ENCODE data around the gene NUP210. TPM values are rescaled to one million over a fixed set of nuclear protein-coding genes. Genes with fewer than 3 reads are reported as not detected.

Gene NUP210
- polyA plus RNA-seq, 1 experiment: 0.32 TPM

DNA sequence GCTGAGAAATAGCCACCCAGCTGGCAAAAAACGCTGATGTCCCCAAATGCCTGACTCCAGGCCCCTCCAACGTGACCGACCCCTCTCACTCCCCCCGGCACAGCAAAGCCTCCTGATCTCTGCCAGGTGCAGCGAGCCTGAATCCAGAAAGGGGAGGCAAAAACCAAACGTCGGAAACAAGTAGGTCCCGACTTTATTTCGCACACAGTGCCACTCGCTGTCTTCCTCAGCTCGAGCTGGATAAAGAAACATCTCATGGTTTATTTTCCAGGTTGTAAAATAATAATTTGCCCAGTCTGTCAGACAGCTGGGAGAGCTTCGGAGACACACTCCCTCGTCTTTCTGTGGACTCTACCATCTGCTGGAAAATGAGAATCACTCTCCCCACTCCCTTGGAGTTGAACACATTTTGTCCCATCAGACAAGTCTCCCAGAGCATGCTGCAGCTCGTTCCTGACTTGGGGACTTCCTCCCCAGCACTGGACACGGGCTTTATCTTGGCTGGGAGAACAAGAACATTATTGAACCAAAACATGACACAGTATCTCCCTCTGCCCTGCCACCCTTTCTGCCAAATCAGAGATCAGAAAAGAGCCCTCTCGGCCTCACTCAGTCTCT lies 142.8 kb downstream of the NUP210 start:
- Histone ChIP-seq H3K4me3 (ENCODE audit: low read depth, low read length) (no peak overlapping the region), H3K27me3 (ENCODE audit: control insufficient read depth, insufficient read depth, low read length) (peaks cover 19% of the 10 kb centered on the region), H3K36me3 (ENCODE audit: control insufficient read depth, insufficient read depth, low read length) (no peaks in the 10 kb centered on the region)
- no peak for DNase-seq (ENCODE audit: low read depth)
- ChIA-PET CTCF (no interaction called here), POLR2A (no interaction called here)
- TF ChIP-seq, protein P1, sequence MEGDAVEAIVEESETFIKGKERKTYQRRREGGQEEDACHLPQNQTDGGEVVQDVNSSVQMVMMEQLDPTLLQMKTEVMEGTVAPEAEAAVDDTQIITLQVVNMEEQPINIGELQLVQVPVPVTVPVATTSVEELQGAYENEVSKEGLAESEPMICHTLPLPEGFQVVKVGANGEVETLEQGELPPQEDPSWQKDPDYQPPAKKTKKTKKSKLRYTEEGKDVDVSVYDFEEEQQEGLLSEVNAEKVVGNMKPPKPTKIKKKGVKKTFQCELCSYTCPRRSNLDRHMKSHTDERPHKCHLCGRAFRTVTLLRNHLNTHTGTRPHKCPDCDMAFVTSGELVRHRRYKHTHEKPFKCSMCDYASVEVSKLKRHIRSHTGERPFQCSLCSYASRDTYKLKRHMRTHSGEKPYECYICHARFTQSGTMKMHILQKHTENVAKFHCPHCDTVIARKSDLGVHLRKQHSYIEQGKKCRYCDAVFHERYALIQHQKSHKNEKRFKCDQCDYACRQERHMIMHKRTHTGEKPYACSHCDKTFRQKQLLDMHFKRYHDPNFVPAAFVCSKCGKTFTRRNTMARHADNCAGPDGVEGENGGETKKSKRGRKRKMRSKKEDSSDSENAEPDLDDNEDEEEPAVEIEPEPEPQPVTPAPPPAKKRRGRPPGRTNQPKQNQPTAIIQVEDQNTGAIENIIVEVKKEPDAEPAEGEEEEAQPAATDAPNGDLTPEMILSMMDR (IDR thresholded peaks at IDR 0.05; ENCODE audit: insufficient read depth, low read depth, low read length): no peak

DNA sequence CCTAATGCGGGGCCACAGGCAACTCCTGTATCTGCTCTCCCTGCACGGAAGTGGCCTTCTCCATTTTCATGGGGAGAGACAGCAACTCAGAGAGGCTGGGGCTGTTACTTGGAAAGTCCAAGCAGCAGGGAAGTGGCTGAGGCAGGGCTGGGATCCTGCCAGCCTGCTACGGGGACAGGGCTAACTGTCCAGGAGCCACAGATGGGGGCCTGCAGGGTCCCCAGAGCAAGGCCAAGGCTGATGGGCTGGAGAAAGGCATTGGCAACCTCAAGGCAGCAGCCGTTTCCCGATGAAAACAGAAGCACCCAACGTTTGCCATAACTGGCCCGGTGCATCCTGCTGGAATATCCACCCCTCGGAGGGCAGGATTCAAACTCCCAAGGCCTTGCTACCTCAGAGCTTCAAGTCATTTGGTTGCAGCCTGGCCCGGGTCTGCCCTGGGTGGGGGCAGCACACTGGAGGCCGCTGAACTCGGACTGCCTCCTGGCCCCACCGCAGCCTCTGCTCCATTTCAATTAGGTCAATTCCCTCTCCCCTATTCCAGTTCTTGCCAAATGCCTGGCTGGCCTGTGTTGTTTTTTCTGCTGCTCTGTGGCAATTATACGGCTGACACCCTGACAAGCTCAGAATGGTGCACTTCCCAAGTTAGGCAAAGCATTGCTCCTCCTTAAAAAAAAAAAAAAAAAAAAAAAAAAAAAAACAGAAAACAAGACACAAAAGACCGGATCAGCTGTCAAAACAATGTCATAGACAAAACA lies 143.5 kb downstream of the NUP210 start:
- Histone ChIP-seq H3K36me3 (ENCODE audit: control insufficient read depth, insufficient read depth, low read length) (no peaks in the 10 kb centered on the region), H3K4me3 (ENCODE audit: low read depth, low read length) (no peak overlapping the region), H3K27me3 (ENCODE audit: control insufficient read depth, insufficient read depth, low read length) (peaks cover 14% of the 10 kb centered on the region)
- DNase-seq (ENCODE audit: low read depth): no peak
- TF ChIP-seq, protein P1 (IDR thresholded peaks at IDR 0.05; ENCODE audit: insufficient read depth, low read depth, low read length): no peak
- ChIA-PET CTCF (no interaction called here), POLR2A (no interaction called here)

DNA sequence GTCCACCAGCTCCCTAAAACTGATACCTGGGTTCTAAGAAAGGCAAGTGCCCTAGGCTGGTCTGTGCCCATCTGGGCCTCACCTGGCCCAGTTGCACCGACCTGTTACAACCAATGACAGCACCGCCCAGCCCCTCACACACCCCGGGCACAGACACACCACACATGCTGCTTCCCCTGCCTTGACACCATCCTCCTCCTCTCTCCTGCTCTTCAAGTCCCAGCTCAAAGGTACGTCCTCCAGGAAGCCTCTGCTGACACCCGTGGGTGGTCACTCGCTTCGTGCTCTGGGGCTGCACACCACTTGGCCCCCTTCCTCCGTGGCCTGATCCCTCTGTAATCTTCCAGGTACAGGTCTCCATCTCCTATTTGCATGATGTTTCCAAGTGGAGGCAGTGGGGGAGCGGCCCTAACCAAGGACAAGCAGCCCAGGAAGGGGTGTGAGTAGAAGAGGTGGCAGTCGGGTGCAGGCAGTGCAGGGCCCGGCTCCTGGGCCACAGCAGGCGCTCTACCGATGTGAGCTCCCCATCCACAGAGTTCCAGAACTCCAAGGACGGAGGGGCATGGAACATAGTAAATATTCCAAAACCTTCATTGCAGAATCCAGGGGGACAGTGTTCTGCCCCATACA lies 144.6 kb downstream of the NUP210 start:
- Histone ChIP-seq H3K4me3 (ENCODE audit: low read depth, low read length) (no peak overlapping the region), H3K36me3 (ENCODE audit: control insufficient read depth, insufficient read depth, low read length) (no peaks in the 10 kb centered on the region), H3K27me3 (ENCODE audit: control insufficient read depth, insufficient read depth, low read length) (peaks cover 9% of the 10 kb centered on the region)
- ChIA-PET POLR2A (no interaction called here), CTCF (no interaction called here)
- no peak for DNase-seq (ENCODE audit: low read depth)
- TF ChIP-seq, protein P1 (IDR thresholded peaks at IDR 0.05; ENCODE audit: insufficient read depth, low read depth, low read length): no peak

DNA sequence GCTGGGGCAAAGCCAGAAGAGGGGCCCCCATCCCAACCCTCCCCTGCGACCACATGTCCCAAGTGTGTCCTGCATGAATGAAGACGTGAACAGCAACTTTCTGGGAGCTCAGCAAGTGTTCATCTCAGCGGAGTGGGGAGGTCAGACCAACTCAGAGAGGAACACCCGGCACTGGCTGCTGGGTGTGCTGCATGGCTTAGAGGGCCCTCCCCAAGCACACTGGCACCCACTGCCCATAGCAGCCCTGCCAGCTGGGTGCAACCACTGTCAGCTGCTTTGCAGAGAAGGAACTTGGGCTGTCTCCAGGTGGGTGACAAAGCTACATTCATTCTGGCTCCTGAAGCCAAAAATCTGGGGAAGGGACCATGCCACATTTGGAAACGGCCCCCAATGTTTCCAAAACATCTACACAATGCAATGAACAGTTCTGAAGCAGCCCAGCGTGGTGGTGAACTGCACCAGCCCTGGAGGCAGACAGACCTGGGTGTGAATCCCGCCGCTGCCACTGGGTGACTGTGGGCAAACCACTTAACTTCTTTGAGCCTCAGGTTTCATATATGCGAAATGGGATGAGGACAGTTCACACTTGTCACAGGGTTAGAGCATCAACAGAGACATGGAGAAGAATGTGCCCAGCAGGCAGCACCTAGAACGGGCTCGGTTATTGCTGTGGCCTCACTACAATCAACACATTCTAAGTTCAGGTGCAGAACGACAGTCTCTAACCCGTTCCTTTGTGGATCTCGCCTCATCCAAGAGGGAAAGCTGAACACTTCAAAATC lies 145.4 kb downstream of the NUP210 start:
- CTCF ChIA-PET: no interaction called here
- no peak for DNase-seq (ENCODE audit: low read depth)
- H3K27me3 ChIP-seq (ENCODE audit: control insufficient read depth, insufficient read depth, low read length): peaks cover 9% of the 10 kb centered on the region

More for the DNA sequence above, 145.4 kb downstream of the NUP210 start:
- TF ChIP-seq, protein P1 (IDR thresholded peaks at IDR 0.05; ENCODE audit: insufficient read depth, low read depth, low read length): no peak
- Histone ChIP-seq H3K36me3 (ENCODE audit: control insufficient read depth, insufficient read depth, low read length) (no peaks in the 10 kb centered on the region), H3K4me3 (ENCODE audit: low read depth, low read length) (no peak overlapping the region)
- POLR2A ChIA-PET: no interaction called here
